Subcutaneous adipose tissue (tissue), 4 donors: Measurements from ENCODE around the gene SLC25A28. TPM values are rescaled to one million over a fixed set of nuclear protein-coding genes. Genes with fewer than 3 reads are reported as not detected.

Experiments
- total RNA-seq, 4 donors: library from RNA; depleted of rRNA; stranded (reverse); fragments of >200 nt; gene quantifications; one replicate each; pipeline ENCODE4 v1.1.0, GENCODE V29; 2016
- TF ChIP-seq, protein P1 (sequence below): fragments of 450-650 bp; IDR thresholded peaks from one replicate; pipeline ENCODE4 v1.5.1; 2016; ENCODE audit warnings: low read depth, mild to moderate bottlenecking, control low read depth, antibody characterized with exemption, moderate library complexity

The SLC25A28 gene
- total RNA-seq, 4 donors from 2014 or later = 29.5 to 42.8 (median 32.2) TPM

DNA sequence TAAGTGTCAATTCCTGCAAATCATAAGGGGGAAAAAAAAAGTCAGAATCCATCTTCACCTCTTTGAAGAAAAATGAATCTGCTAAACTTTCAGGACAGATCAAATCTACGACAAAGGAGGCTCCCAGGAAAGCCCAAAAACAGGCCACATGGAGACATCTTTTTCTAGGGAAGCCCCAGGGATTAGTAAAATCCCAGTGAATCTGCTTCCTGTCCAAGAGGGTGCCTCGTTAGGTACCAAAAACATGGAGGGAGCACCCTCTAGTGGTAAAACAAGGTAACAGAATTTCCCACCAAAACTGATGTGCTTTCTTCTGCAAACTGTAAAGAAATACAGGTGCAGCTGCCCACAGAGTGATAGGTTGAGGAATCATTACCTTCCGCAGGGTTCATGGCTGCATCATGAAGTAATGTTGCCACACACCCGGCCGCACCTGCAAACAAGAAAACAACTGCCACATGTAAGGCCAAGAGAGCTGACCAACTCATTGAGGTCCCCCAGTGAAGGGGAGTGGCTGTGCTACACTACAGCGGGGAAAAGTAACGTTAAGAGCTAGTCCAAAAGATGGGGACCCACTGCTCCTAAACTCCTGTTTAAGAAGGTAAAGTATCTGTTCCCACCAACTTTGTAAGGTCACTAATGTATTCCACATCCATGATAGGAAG lies 7.9 kb downstream of the SLC25A28 start:
- TF ChIP-seq, protein P1, sequence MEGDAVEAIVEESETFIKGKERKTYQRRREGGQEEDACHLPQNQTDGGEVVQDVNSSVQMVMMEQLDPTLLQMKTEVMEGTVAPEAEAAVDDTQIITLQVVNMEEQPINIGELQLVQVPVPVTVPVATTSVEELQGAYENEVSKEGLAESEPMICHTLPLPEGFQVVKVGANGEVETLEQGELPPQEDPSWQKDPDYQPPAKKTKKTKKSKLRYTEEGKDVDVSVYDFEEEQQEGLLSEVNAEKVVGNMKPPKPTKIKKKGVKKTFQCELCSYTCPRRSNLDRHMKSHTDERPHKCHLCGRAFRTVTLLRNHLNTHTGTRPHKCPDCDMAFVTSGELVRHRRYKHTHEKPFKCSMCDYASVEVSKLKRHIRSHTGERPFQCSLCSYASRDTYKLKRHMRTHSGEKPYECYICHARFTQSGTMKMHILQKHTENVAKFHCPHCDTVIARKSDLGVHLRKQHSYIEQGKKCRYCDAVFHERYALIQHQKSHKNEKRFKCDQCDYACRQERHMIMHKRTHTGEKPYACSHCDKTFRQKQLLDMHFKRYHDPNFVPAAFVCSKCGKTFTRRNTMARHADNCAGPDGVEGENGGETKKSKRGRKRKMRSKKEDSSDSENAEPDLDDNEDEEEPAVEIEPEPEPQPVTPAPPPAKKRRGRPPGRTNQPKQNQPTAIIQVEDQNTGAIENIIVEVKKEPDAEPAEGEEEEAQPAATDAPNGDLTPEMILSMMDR = no peak

DNA sequence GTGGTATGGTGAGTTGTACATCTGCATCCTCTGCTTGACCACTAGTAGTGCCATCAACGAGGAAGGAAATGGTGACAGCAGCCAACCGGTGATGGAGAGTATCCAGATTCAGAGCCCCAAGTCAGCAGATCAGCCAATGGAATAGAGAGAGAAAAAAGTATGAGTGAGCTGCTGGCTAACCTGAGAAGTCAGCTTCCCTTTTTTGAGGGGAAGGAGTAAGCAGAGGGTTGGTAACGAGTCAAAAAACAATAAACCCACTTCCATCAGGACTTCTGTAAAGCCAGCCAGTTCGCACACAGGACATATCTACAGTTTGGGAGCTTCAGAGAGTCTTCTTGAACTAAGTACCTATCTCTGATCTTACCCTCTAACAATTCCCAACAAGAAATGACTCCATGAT lies 8.9 kb downstream of the SLC25A28 start:
- TF ChIP-seq, protein P1 = no peak

GRCh38 chr10:99610221-99610620 lies 10.0 kb downstream of the SLC25A28 start:
- TF ChIP-seq, protein P1 = no peak

GRCh38 chr10:99609186-99609585 lies 11.1 kb downstream of the SLC25A28 start:
- TF ChIP-seq, protein P1 = no peak

DNA sequence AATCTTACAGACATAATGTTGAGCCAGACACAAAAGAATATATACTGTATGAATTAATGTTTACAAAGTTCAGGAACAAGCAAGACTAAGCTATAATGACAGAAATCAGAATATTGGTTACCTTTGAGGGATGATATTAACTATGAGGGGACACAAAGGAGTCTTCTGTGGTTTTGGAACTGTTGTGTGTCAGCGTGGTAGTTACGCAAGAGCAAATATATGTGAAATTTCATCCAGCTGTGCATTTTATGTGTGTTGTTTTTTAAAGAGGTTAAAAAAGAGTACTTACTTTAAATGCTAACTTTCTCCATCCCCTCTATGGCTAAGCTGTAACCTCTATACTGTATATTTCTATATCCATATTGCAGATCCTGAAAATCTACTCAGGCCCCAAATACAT lies 14.9 kb downstream of the SLC25A28 start:
- TF ChIP-seq, protein P1 = no peak

- TF ChIP-seq, protein P1 = no peak
Observed at GRCh38 chr10:99604862-99605261, 15.4 kb downstream of the SLC25A28 start.

GRCh38 chr10:99598781-99599509 lies 21.3 kb downstream of the SLC25A28 start:
- TF ChIP-seq, protein P1 = no peak
